B cell (primary cell): ENCODE data around the gene SLC26A1. TPM values are rescaled to one million over a fixed set of nuclear protein-coding genes. Genes with fewer than 3 reads are reported as not detected.

Experiments
- ATAC-seq: fragments of 200-7000 bp; cut with Tn5 transposase; one replicate; pipeline ENCODE4 v1.10.0; 2021; ENCODE audit warnings: low read depth, mild to moderate bottlenecking, moderate number of reproducible peaks, moderate library complexity
- CTCF ChIA-PET: fragments of 350-600 bp; sonication (Branson Sonifier 250); formaldehyde crosslinking; loops from one replicate; lab custom pipeline; 2021; ENCODE audit warnings: antibody characterized with exemption, inconsistent platforms; lab: Charles Lee
- POLR2A ChIA-PET: fragments of 350-600 bp; sonication (Branson Sonifier 250); formaldehyde crosslinking; loops from one replicate; lab custom pipeline; 2021; ENCODE audit warnings: antibody characterized with exemption; lab: Charles Lee
- DNase-seq: peaks from one replicate; pipeline ENCODE4 v3.0.0; 2013
- H2AFZ ChIP-seq: 2 replicates; pipeline ENCODE4 v1.6.1; 2012; ENCODE audit warnings: mild to moderate bottlenecking, low read depth, low read length; ENCODE audit not compliant: insufficient read depth, poor library complexity, severe bottlenecking
- H3K27ac ChIP-seq, 2 donors: 1 replicate in 1 of 2; 2 replicates in 1 of 2; pipeline ENCODE4 v1.5.1; 2012 to 2013; ENCODE audit warnings: low read length in 2 of 2, mild to moderate bottlenecking in 2 of 2, moderate library complexity in 1 of 2
- H3K27me3 ChIP-seq, 4 experiments: fragments of 200-600 bp in 1 of 4; sonication (generic) in 1 of 4; replicated peaks in 1 of 4; 1 replicate in 2 of 4; 2 replicates in 2 of 4; pipeline versions ENCODE4 v1.6.1 to v1.7.0; 2013 to 2016; ENCODE audit warnings: low read length in 3 of 4, mild to moderate bottlenecking in 2 of 4, mixed read lengths in 1 of 4, moderate library complexity in 1 of 4; ENCODE audit not compliant: insufficient read depth in 4 of 4, control insufficient read depth in 3 of 4; ENCODE audit errors: control extremely low read depth in 1 of 4
- H3K36me3 ChIP-seq, 2 experiments: replicated peaks in 1 of 2; 1 replicate in 1 of 2; 2 replicates in 1 of 2; pipeline versions ENCODE4 v1.6.1 to v1.7.1; 2013; ENCODE audit warnings: low read length in 1 of 2; ENCODE audit not compliant: insufficient read depth in 2 of 2, control insufficient read depth in 1 of 2; ENCODE audit errors: control extremely low read depth in 1 of 2, extremely low read depth in 1 of 2
- H3K4me1 ChIP-seq, 2 donors: fragments of 200-600 bp in 1 of 2; sonication (generic) in 1 of 2; 1 replicate in 1 of 2; 2 replicates in 1 of 2; pipeline versions ENCODE4 v1.5.1 to v1.6.1; 2013 to 2017; ENCODE audit warnings: low read length in 2 of 2; ENCODE audit not compliant: control insufficient read depth in 2 of 2, insufficient read depth in 2 of 2
- H3K4me2 ChIP-seq: replicated peaks from 2 replicates; pipeline ENCODE3; 2012; ENCODE audit warnings: mild to moderate bottlenecking, low read depth, low read length; ENCODE audit not compliant: poor library complexity, severe bottlenecking
- H3K4me3 ChIP-seq, 5 experiments: fragments of 200-600 bp in 1 of 5; sonication (generic) in 1 of 5; 1 replicate in 3 of 5; 2 replicates in 2 of 5; pipeline versions ENCODE4 v1.5.1 to v1.7.0; 2011 to 2016; ENCODE audit warnings: low read length in 4 of 5, mild to moderate bottlenecking in 4 of 5, low read depth in 2 of 5, control low read depth in 1 of 5, moderate library complexity in 1 of 5; ENCODE audit not compliant: insufficient read depth in 1 of 5; ENCODE audit errors: control extremely low read depth in 1 of 5, extremely low read depth in 1 of 5
- H3K79me2 ChIP-seq: fragments of 200-600 bp; sonication (generic); one replicate; pipeline ENCODE4 v1.6.0; 2016; ENCODE audit warnings: low read length; ENCODE audit not compliant: control insufficient read depth, insufficient read depth
- H3K9ac ChIP-seq: fragments of 200-600 bp; sonication (generic); 2 replicates; pipeline ENCODE4 v1.6.1; 2017; ENCODE audit warnings: mild to moderate bottlenecking, low read length, moderate library complexity
- H3K9me3 ChIP-seq, 3 donors: one replicate each; pipeline versions ENCODE4 v1.6.1 to v1.7.1; 2013; ENCODE audit warnings: low read length in 2 of 3; ENCODE audit not compliant: control insufficient read depth in 2 of 3, insufficient read depth in 1 of 3; ENCODE audit errors: control extremely low read depth in 1 of 3
- H4K20me1 ChIP-seq: 2 replicates; pipeline ENCODE4 v1.6.0; 2012; ENCODE audit warnings: mild to moderate bottlenecking, low read length; ENCODE audit not compliant: insufficient read depth, control insufficient read depth, poor library complexity, severe bottlenecking
- H3K27ac Mint-ChIP-seq: one replicate; pipeline ENCODE4 v1.8.0; 2021; ENCODE audit warnings: mixed read lengths
- H3K27me3 Mint-ChIP-seq: one replicate; pipeline ENCODE4 v1.8.0; 2021; ENCODE audit warnings: mixed read lengths
- H3K4me1 Mint-ChIP-seq: one replicate; pipeline ENCODE4 v1.8.0; 2021; ENCODE audit warnings: mixed read lengths
- H3K4me3 Mint-ChIP-seq: one replicate; pipeline ENCODE4 v1.8.0; 2021; ENCODE audit warnings: mixed read lengths
- H3K9me3 Mint-ChIP-seq: one replicate; pipeline ENCODE4 v1.8.0; 2022; ENCODE audit warnings: mixed read lengths; ENCODE audit not compliant: insufficient read depth
- EZH2 ChIP-seq: IDR thresholded peaks from 2 replicates; pipeline ENCODE4 v1.6.1; 2012; ENCODE audit warnings: borderline replicate concordance, low read depth, mild to moderate bottlenecking, moderate library complexity, low read length; ENCODE audit not compliant: insufficient read depth, poor library complexity, severe bottlenecking
- WGBS: methylation state at CpG from one replicate; pipeline ENCODE4 v1.1.5; 2013; ENCODE audit warnings: missing lambda C conversion rate; ENCODE audit not compliant: insufficient coverage; 5-methylcytosine and 5-hydroxymethylcytosine counted together
- intact Hi-C: fragments of 100-400 bp; cut with micrococcal nuclease; formaldehyde crosslinking; loops from one replicate; pipeline ENCODE4 v1.10.0; 2022
- polyA plus RNA-seq: library from polyadenylated mRNA; depleted of rRNA; stranded (reverse); fragments of >200 nt; gene quantifications from 2 replicates; pipeline ENCODE4 v1.2.3, GENCODE V29; 2012
- total RNA-seq, 2 donors: library from RNA; stranded (reverse); fragments of 120-200 nt in 1 of 2; gene quantifications; 1 replicate in 1 of 2; 2 replicates in 1 of 2; pipeline versions ENCODE4 v1.2.3 to v1.2.4, GENCODE V29; 2013 to 2022
- TF ChIP-seq, protein P1 (sequence below): fragments of 200-600 bp; IDR thresholded peaks from one replicate; pipeline ENCODE4 v1.8.0; 2022; ENCODE audit warnings: antibody characterized with exemption, mild to moderate bottlenecking

SLC26A1 gene
- total and polyA plus RNA-seq, 2 donors (not counting 1 experiment from before 2014, with no cell fraction given), result 0.03 to 1.1 TPM

DNA sequence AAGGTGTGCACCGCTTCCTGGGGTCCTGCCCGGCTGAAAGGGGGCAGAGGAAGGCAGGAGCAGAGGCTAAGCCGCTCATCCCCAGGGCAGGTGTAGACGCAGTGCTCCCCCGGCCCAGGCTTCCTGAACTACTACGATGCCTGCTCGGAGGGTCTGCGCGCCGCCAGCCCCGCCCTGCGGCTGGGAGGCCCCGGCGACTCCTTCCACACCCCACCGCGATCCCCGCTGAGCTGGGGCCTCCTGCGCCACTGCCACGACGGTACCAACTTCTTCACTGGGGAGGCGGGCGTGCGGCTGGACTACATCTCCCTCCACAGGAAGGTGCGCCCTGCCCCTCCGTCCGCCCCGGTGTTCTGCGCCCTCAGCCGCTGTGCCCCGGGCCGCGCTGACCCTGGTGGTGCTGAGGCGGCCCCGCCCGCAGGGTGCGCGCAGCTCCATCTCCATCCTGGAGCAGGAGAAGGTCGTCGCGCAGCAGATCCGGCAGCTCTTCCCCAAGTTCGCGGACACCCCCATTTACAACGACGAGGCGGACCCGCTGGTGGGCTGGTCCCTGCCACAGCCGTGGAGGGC is 8.4 kb upstream of the SLC26A1 start:
- no peak overlapping the region for H3K4me3 ChIP-seq
- no peaks in the 10 kb centered on the region for H3K9me3 Mint-ChIP-seq
- CTCF ChIA-PET, result no interaction called here
- no peak overlapping the region for H3K4me3 Mint-ChIP-seq
- TF ChIP-seq, protein P1, sequence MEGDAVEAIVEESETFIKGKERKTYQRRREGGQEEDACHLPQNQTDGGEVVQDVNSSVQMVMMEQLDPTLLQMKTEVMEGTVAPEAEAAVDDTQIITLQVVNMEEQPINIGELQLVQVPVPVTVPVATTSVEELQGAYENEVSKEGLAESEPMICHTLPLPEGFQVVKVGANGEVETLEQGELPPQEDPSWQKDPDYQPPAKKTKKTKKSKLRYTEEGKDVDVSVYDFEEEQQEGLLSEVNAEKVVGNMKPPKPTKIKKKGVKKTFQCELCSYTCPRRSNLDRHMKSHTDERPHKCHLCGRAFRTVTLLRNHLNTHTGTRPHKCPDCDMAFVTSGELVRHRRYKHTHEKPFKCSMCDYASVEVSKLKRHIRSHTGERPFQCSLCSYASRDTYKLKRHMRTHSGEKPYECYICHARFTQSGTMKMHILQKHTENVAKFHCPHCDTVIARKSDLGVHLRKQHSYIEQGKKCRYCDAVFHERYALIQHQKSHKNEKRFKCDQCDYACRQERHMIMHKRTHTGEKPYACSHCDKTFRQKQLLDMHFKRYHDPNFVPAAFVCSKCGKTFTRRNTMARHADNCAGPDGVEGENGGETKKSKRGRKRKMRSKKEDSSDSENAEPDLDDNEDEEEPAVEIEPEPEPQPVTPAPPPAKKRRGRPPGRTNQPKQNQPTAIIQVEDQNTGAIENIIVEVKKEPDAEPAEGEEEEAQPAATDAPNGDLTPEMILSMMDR, result no peak
- TF ChIP-seq EZH2, result no peak
- H3K27me3 ChIP-seq, result peaks cover 0 to 76% (median 35%) of the 10 kb centered on the region in 4 experiments
- H3K4me2 ChIP-seq, result peak overlapping the region; percentile 54
- H2AFZ ChIP-seq, result no peak overlapping the region
- peaks cover 30 to 42% of the 10 kb centered on the region in 2 donors for H3K4me1 ChIP-seq
- peaks cover 31% of the 10 kb centered on the region for H3K4me1 Mint-ChIP-seq
- H3K79me2 ChIP-seq, result no peaks in the 10 kb centered on the region
- H3K36me3 ChIP-seq, result no peaks in the 10 kb centered on the region
- no peak overlapping the region for H3K9ac ChIP-seq
- H3K27ac ChIP-seq, result no peak overlapping the region
- ATAC-seq, result no peak
- DNase-seq, result no peak
- POLR2A ChIA-PET, result no interaction called here
- intact Hi-C loops, result no loop called here
- H3K9me3 ChIP-seq, result peaks cover 0 to 50% (median 0%) of the 10 kb centered on the region in 3 donors
- H4K20me1 ChIP-seq, result peaks cover 8% of the 10 kb centered on the region
- WGBS, result 31% methylated on average over 48 of the region's 48 CpGs
- peaks cover 31% of the 10 kb centered on the region for H3K27me3 Mint-ChIP-seq
- peak overlapping the region; percentile 50 for H3K27ac Mint-ChIP-seq

DNA sequence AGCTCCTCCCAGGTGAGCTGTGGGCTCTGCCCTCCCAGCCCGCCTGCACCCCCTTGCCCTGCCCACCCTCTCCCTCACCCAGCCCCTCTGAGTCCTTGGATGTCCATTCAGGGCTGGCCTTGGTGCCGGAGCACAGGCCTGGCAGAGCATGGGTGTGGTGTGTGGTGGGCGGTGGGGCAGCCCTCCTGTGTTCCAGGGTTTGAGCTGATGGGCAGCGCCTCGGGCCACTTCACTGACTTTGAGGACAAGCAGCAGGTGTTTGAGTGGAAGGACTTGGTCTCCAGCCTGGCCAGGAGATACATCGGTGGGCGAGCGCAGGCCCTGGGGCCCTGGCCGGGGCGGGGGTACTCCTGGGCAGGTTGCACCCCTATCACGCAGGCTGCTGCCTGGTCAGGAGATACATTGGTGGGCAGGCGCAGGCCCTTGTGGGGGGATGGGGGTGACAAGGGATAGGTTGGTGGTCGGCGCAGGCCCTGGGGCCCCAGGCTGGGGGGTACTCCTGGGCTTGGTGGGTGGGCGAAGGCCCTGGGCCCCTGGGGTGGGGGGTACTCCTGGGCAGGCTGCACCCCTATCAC is 7.6 kb upstream of the SLC26A1 start:
- intact Hi-C loops, result no loop called here
- H3K9me3 Mint-ChIP-seq, result no peaks in the 10 kb centered on the region
- H2AFZ ChIP-seq, result no peak overlapping the region
- H3K9ac ChIP-seq, result no peak overlapping the region
- ATAC-seq, result no peak
- no peak for DNase-seq
- ChIA-PET CTCF (no interaction called here), POLR2A (no interaction called here)
- no peak overlapping the region for H3K4me3 Mint-ChIP-seq
- no peak overlapping the region for H3K27ac ChIP-seq
- TF ChIP-seq EZH2, result no peak
- TF ChIP-seq, protein P1, result no peak
- no peak overlapping the region for H3K4me3 ChIP-seq
- H3K27ac Mint-ChIP-seq, result no peak overlapping the region
- no peaks in the 10 kb centered on the region for H3K36me3 ChIP-seq
- H3K27me3 ChIP-seq, result peaks cover 0 to 80% (median 37%) of the 10 kb centered on the region in 4 experiments
- no peaks in the 10 kb centered on the region for H3K79me2 ChIP-seq
- H3K4me2 ChIP-seq, result no peak overlapping the region
- peaks cover 0 to 46% (median 0%) of the 10 kb centered on the region in 3 donors for H3K9me3 ChIP-seq
- H3K4me1 Mint-ChIP-seq, result peaks cover 31% of the 10 kb centered on the region
- peaks cover 26% of the 10 kb centered on the region for H3K27me3 Mint-ChIP-seq
- H3K4me1 ChIP-seq, result peaks cover 30 to 42% of the 10 kb centered on the region in 2 donors
- WGBS, result 95% methylated on average over 12 of the region's 15 CpGs
- peaks cover 8% of the 10 kb centered on the region for H4K20me1 ChIP-seq
